HL-60 (cell line): ENCODE data around the gene DLG3.

Experiments used
- DNase-seq, 2 experiments: peaks; one replicate each; pipeline ENCODE4 v3.0.0-alpha.2; 2010 to 2020; ENCODE audit warnings: low read depth in 1 of 2, low spot score in 1 of 2
- H3K27ac ChIP-seq: fragments of 250-450 bp; sonication (Bioruptor Pico); replicated peaks from 2 replicates; pipeline ENCODE4 v1.5.1; 2020; ENCODE audit warnings: mild to moderate bottlenecking, moderate library complexity
- H3K27me3 ChIP-seq: fragments of 250-450 bp; sonication (Bioruptor Pico); 2 replicates; pipeline ENCODE4 v1.5.1; 2021; ENCODE audit warnings: mild to moderate bottlenecking, moderate library complexity; ENCODE audit not compliant: insufficient read depth, poor library complexity, severe bottlenecking
- H3K4me3 ChIP-seq: replicated peaks from 2 replicates; pipeline ENCODE4 v1.5.1; 2011; ENCODE audit warnings: mild to moderate bottlenecking, control low read depth, low read length; ENCODE audit not compliant: insufficient read depth
- GABPA ChIP-seq: IDR thresholded peaks from 2 replicates; pipeline ENCODE4 v1.6.1; 2012; ENCODE audit warnings: low read depth
- POLR2AphosphoS5 ChIP-seq: IDR thresholded peaks from 2 replicates; pipeline ENCODE4 v1.6.1; 2012; ENCODE audit warnings: low read depth
- SPI1 ChIP-seq: IDR thresholded peaks from 2 replicates; pipeline ENCODE4 v1.6.1; 2012; ENCODE audit warnings: low read depth, mild to moderate bottlenecking, borderline replicate concordance
- TF ChIP-seq, protein P1 (sequence below): IDR thresholded peaks from one replicate; pipeline ENCODE4 v1.5.1; 2011; ENCODE audit warnings: low read length, control low read depth, inconsistent platforms; ENCODE audit not compliant: insufficient read depth
- TF ChIP-seq, protein P2 (sequence below): IDR thresholded peaks from 2 replicates; pipeline ENCODE4 v1.6.1; 2012; ENCODE audit warnings: low read depth; ENCODE audit not compliant: insufficient replicate concordance

Gene DLG3

GRCh38 chrX:70554081-70554480 is 109.4 kb downstream of the DLG3 start:
- Histone ChIP-seq H3K27me3 (no peaks in the 10 kb centered on the region), H3K27ac (no peak overlapping the region), H3K4me3 (no peak overlapping the region)
- TF ChIP-seq, protein P1, sequence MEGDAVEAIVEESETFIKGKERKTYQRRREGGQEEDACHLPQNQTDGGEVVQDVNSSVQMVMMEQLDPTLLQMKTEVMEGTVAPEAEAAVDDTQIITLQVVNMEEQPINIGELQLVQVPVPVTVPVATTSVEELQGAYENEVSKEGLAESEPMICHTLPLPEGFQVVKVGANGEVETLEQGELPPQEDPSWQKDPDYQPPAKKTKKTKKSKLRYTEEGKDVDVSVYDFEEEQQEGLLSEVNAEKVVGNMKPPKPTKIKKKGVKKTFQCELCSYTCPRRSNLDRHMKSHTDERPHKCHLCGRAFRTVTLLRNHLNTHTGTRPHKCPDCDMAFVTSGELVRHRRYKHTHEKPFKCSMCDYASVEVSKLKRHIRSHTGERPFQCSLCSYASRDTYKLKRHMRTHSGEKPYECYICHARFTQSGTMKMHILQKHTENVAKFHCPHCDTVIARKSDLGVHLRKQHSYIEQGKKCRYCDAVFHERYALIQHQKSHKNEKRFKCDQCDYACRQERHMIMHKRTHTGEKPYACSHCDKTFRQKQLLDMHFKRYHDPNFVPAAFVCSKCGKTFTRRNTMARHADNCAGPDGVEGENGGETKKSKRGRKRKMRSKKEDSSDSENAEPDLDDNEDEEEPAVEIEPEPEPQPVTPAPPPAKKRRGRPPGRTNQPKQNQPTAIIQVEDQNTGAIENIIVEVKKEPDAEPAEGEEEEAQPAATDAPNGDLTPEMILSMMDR = no peak
- TF ChIP-seq GABPA (no peak), SPI1 (no peak), POLR2AphosphoS5 (no peak)
- TF ChIP-seq, protein P2, sequence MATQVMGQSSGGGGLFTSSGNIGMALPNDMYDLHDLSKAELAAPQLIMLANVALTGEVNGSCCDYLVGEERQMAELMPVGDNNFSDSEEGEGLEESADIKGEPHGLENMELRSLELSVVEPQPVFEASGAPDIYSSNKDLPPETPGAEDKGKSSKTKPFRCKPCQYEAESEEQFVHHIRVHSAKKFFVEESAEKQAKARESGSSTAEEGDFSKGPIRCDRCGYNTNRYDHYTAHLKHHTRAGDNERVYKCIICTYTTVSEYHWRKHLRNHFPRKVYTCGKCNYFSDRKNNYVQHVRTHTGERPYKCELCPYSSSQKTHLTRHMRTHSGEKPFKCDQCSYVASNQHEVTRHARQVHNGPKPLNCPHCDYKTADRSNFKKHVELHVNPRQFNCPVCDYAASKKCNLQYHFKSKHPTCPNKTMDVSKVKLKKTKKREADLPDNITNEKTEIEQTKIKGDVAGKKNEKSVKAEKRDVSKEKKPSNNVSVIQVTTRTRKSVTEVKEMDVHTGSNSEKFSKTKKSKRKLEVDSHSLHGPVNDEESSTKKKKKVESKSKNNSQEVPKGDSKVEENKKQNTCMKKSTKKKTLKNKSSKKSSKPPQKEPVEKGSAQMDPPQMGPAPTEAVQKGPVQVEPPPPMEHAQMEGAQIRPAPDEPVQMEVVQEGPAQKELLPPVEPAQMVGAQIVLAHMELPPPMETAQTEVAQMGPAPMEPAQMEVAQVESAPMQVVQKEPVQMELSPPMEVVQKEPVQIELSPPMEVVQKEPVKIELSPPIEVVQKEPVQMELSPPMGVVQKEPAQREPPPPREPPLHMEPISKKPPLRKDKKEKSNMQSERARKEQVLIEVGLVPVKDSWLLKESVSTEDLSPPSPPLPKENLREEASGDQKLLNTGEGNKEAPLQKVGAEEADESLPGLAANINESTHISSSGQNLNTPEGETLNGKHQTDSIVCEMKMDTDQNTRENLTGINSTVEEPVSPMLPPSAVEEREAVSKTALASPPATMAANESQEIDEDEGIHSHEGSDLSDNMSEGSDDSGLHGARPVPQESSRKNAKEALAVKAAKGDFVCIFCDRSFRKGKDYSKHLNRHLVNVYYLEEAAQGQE = no peak
- DNase-seq = no peak

DNA sequence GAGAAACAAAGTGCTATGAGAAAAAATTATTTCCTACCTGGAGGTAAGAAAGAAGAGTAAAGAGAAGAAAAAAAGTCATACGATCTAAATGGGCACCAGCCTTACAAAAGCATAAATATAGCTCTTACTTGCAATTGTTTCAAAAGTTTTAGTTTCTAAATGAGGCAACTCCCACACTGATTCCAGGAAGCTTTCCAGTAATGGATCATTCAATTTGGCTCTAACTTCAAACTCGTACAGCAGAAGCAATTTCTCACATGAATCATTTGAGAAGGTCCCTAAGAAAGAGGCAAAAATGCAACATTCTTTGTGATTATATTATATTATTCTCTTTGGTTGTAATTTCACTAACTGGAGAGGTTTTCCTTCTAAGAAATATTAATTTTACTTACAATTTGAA is 109.9 kb downstream of the DLG3 start:
- no peak overlapping the region for H3K4me3 ChIP-seq
- DNase-seq = no peak
- H3K27me3 ChIP-seq = no peaks in the 10 kb centered on the region
- no peak for TF ChIP-seq SPI1
- TF ChIP-seq POLR2AphosphoS5 = no peak
- TF ChIP-seq, protein P2 = no peak
- TF ChIP-seq, protein P1 = no peak
- no peak for TF ChIP-seq GABPA
- no peak overlapping the region for H3K27ac ChIP-seq

- TF ChIP-seq POLR2AphosphoS5 = no peak
- TF ChIP-seq, protein P2 = no peak
- TF ChIP-seq GABPA = no peak
- no peak for TF ChIP-seq SPI1
- no peak overlapping the region for H3K4me3 ChIP-seq
- DNase-seq = no peak
- no peaks in the 10 kb centered on the region for H3K27me3 ChIP-seq
- H3K27ac ChIP-seq = no peak overlapping the region
Measured at GRCh38 chrX:70554948-70555347, 110.3 kb downstream of the DLG3 start.
